ENCODE data around the gene TBC1D14.

- no peak for TF ChIP-seq POLR2A (IDR thresholded peaks at IDR 0.05)
- TF ChIP-seq CTCF (IDR thresholded peaks at IDR 0.05): no peak
These were observed 1.9 kb upstream of the TBC1D14 start for GRCh38 chr4:6907658-6908191.

All from lower leg skin (tissue), 3 donors.